AG08396 (cell line): ENCODE measurements around the gene EGFR.

Experiments
- DNase-seq: peaks from one replicate; pipeline ENCODE4 v3.0.0; 2012; ENCODE audit warnings: low spot score, mixed read lengths

The EGFR gene

DNA sequence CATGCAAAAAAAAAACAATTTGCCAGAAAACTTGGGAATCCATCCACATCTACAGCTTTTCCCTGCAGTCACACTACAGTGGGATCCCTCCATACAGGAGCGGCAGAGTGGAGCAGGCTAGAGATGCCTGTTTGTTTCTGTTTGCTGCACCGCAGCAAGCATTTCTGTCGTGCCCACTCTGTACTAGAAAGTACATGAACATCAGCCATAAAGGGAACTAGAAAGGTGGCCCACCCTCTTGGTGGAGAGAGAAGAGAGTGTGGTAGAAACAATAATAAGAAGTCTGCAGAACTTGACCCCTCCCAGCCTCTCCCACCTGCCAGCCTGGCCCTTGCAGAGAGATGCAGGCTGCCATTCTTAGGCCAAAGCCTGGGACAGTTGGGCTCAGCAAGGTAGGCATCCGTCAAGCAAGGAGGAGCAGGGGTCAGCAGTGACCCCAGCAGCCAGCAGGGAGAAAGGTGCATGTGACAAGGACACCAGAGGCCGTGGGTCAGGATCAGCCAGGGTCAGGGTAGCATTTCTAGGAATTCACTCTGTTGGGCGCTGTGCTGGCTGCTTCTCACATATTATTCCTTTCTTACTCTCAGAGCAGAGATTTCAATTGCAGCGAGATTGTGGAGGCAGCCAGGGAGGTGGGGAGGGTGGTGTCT lies 171.8 kb downstream of the EGFR start:
- DNase-seq, result no peak

DNA sequence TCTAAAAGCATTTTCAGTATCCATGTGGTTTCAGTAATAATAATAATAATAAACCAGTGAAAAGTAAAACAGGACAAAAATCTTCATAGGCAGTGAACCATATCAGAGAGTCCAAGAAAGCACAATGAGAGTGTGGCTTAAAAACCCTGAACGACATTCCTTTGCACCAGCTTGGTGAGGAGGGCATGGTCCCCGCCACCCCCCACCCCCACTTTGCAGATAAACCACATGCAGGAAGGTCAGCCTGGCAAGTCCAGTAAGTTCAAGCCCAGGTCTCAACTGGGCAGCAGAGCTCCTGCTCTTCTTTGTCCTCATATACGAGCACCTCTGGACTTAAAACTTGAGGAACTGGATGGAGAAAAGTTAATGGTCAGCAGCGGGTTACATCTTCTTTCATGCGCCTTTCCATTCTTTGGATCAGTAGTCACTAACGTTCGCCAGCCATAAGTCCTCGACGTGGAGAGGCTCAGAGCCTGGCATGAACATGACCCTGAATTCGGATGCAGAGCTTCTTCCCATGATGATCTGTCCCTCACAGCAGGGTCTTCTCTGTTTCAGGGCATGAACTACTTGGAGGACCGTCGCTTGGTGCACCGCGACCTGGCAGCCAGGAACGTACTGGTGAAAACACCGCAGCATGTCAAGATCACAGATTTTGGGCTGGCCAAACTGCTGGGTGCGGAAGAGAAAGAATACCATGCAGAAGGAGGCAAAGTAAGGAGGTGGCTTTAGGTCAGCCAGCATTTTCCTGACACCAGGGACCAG lies 172.5 kb downstream of the EGFR start:
- no peak for DNase-seq

DNA sequence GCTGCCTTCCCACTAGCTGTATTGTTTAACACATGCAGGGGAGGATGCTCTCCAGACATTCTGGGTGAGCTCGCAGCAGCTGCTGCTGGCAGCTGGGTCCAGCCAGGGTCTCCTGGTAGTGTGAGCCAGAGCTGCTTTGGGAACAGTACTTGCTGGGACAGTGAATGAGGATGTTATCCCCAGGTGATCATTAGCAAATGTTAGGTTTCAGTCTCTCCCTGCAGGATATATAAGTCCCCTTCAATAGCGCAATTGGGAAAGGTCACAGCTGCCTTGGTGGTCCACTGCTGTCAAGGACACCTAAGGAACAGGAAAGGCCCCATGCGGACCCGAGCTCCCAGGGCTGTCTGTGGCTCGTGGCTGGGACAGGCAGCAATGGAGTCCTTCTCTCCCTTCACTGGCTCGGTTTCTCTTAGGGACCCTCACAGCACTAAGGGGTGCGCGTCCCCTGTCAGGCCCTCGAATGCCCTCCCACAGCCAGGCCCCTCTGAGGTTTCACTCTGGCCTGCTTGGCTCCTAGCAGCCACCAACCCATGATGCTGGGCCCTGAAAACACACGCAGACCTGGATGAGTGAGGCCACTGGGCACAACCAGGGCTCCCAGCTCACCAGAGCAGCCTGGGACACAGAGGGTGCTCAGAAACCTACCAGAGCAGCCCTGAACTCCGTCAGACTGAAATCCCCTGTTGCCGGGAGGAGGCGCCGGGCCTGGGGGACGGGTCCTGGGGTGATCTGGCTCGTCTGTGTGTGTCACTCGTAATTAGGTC lies 173.3 kb downstream of the EGFR start:
- DNase-seq, result no peak

DNA sequence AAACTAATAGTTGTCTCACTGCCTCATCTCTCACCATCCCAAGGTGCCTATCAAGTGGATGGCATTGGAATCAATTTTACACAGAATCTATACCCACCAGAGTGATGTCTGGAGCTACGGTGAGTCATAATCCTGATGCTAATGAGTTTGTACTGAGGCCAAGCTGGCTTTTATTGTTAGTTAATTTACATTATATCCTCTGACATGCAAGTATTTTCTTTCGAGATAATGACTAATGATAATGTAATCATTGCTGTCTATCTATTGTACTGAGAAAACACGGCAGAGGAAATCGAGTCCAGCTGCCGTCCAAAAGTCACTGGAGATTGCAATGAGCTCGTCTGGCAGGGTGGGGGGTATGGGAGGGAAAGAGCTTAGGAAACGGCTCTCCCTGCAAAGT lies 173.9 kb downstream of the EGFR start:
- peak; percentile 31 for DNase-seq

DNA sequence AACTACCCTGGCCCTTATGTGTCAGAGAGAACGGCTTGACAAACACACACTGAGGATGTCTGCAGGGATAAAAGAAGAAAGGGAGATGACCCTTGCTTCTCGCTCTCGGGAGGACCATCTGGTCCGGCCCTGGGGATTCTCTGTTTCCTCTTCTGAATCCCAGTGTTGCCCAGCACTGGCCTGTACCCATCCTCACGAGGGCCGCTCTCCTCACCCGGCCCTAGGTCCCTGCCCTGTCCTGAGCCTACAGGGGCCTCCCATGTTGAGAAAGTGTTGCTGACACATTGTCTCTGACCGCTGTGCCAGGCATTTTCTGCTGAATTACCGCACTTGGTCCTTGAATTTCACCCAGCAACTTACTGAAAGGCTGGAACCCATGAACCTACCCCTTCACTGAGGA lies 174.4 kb downstream of the EGFR start:
- no peak for DNase-seq

DNA sequence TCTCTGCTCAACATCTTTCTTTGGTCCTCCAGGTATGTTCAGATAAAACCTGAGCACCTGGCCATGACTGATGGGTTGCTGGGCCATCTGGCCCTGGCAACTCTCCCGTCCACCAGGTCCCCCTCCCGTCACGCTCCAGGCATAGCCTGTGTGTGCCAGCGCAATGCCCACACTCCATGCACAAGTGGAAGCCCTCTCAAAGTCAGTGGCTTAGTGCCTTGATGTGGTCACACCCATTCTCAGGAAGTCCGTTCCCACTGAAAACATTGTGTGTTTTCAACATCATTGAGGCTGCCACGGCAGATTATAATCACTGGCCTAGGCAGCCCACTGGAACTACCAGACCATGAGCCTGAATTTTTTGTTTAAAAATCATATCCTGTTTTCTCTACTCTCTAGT lies 175.7 kb downstream of the EGFR start:
- no peak for DNase-seq

DNA sequence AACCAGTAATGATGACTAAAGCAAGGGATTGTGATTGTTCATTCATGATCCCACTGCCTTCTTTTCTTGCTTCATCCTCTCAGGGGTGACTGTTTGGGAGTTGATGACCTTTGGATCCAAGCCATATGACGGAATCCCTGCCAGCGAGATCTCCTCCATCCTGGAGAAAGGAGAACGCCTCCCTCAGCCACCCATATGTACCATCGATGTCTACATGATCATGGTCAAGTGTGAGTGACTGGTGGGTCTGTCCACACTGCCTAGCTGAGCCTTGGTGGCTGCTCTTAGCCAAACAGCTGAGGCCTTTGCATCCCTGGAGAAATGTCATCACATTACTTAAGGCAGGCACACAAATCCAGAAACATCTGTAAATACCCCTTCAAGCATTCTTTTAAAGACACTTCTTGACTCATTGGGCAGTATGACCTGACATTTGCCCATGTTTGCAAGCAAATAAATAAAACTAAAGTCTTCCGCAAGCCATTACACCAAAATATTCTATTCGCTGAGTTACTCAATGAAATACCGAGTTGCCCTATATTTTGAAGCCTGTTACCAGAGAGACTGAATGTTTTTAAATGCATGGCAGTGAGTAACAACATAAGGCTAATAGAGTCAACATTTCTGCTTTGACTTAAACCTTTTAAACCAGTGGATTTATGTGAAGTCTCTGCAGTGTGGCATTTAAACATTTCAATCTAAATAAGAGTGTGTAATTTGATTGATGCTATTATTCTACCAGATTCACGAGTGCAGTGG lies 180.0 kb downstream of the EGFR start:
- no peak for DNase-seq

DNA sequence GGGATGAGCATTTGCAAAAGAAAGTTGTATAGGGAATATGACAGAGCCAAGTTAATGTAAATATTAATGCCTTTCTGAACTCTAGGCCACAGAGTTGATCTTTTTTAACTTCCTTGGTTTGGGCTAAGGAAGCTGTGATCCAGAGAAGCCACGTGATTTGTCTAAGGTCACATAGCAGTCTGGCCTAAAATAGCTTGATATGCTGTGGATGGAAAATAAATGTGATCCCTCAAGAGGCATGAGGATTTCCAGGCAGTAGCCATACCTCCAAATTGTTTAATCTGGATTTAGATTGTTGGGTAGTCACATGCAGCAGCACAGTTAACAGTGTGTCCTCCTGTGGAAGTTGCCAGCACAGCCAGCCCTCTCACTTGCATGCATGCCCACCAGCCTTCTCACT lies 180.6 kb downstream of the EGFR start:
- DNase-seq, result no peak

DNA sequence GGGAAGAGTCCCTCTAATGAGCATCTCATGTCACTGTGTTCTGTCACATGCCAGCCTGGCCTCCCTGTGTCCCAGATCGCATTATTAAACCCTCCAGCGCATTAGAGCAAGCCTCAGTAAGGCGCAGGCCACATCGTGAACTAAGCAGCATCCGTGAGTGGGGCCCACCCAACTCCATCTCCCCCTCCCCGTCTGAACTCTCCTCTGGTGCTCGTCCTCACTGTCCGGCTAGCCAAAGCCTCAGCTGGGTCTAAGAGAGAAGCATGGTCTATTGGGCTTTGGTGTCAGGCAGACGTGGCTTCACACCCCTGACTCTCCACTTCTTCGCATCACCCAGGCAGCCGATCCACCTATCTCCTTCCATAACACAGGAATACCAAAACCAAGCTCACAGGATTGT lies 181.6 kb downstream of the EGFR start:
- no peak for DNase-seq

DNA sequence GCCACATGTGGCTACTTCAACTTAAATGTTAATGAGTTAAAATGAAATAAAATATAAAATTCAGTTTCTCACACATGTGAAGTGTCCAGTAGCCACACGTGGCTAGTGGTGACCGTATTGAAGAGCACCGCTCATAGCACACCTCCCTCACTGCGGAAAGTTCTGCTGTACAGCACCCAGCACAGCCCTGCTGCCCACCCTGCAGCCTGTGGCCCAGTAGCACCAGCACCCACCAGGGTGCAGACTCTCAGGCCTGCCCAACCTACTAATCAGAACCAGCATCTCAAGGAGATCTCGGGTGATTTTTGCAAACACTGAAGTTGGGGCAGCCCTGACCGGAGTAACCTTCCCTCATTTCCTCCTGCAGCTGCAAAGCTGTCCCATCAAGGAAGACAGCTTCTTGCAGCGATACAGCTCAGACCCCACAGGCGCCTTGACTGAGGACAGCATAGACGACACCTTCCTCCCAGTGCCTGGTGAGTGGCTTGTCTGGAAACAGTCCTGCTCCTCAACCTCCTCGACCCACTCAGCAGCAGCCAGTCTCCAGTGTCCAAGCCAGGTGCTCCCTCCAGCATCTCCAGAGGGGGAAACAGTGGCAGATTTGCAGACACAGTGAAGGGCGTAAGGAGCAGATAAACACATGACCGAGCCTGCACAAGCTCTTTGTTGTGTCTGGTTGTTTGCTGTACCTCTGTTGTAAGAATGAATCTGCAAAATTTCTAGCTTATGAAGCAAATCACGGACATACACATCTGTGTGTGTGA lies 183.5 kb downstream of the EGFR start:
- DNase-seq, result no peak

DNA sequence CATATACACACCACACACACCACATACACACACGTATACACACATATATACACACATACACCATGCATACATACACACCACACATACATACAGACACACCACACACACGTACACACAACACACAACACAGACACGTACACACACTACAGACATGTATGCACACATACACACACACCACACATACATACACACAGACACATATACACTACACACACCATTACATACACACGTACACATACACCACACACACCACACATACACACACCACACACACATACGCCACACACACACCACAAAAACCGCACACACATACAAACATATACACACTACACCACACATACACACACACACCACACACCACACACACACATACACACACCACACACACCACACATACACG lies 184.5 kb downstream of the EGFR start:
- no peak for DNase-seq

DNA sequence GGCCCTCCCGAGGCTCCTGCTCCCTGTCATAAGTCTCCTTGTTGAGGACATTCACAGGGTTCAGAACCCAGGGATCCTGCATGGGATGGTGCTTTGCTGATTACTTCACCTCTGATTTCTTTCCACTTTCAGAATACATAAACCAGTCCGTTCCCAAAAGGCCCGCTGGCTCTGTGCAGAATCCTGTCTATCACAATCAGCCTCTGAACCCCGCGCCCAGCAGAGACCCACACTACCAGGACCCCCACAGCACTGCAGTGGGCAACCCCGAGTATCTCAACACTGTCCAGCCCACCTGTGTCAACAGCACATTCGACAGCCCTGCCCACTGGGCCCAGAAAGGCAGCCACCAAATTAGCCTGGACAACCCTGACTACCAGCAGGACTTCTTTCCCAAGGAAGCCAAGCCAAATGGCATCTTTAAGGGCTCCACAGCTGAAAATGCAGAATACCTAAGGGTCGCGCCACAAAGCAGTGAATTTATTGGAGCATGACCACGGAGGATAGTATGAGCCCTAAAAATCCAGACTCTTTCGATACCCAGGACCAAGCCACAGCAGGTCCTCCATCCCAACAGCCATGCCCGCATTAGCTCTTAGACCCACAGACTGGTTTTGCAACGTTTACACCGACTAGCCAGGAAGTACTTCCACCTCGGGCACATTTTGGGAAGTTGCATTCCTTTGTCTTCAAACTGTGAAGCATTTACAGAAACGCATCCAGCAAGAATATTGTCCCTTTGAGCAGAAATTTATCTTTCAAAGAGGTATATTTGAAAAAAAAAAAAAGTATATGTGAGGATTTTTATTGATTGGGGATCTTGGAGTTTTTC lies 186.5 kb downstream of the EGFR start:
- DNase-seq, result no peak

DNA sequence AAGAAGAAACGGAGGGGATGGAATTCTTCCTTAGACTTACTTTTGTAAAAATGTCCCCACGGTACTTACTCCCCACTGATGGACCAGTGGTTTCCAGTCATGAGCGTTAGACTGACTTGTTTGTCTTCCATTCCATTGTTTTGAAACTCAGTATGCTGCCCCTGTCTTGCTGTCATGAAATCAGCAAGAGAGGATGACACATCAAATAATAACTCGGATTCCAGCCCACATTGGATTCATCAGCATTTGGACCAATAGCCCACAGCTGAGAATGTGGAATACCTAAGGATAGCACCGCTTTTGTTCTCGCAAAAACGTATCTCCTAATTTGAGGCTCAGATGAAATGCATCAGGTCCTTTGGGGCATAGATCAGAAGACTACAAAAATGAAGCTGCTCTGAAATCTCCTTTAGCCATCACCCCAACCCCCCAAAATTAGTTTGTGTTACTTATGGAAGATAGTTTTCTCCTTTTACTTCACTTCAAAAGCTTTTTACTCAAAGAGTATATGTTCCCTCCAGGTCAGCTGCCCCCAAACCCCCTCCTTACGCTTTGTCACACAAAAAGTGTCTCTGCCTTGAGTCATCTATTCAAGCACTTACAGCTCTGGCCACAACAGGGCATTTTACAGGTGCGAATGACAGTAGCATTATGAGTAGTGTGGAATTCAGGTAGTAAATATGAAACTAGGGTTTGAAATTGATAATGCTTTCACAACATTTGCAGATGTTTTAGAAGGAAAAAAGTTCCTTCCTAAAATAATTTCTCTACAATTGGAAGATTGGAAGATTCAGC lies 187.6 kb downstream of the EGFR start:
- DNase-seq, result no peak

DNA sequence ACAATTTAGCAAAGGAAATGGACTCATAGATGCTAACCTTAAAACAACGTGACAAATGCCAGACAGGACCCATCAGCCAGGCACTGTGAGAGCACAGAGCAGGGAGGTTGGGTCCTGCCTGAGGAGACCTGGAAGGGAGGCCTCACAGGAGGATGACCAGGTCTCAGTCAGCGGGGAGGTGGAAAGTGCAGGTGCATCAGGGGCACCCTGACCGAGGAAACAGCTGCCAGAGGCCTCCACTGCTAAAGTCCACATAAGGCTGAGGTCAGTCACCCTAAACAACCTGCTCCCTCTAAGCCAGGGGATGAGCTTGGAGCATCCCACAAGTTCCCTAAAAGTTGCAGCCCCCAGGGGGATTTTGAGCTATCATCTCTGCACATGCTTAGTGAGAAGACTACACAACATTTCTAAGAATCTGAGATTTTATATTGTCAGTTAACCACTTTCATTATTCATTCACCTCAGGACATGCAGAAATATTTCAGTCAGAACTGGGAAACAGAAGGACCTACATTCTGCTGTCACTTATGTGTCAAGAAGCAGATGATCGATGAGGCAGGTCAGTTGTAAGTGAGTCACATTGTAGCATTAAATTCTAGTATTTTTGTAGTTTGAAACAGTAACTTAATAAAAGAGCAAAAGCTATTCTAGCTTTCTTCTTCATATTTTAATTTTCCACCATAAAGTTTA lies 188.8 kb downstream of the EGFR start:
- DNase-seq, result no peak

DNA sequence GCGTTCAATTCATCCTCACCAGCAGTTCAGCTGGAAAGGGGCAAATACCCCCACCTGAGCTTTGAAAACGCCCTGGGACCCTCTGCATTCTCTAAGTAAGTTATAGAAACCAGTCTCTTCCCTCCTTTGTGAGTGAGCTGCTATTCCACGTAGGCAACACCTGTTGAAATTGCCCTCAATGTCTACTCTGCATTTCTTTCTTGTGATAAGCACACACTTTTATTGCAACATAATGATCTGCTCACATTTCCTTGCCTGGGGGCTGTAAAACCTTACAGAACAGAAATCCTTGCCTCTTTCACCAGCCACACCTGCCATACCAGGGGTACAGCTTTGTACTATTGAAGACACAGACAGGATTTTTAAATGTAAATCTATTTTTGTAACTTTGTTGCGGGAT lies 190.5 kb downstream of the EGFR start:
- DNase-seq, result no peak

DNA sequence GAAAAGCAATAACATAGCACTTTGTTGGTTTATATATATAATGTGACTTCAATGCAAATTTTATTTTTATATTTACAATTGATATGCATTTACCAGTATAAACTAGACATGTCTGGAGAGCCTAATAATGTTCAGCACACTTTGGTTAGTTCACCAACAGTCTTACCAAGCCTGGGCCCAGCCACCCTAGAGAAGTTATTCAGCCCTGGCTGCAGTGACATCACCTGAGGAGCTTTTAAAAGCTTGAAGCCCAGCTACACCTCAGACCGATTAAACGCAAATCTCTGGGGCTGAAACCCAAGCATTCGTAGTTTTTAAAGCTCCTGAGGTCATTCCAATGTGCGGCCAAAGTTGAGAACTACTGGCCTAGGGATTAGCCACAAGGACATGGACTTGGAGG lies 191.4 kb downstream of the EGFR start:
- DNase-seq, result no peak

DNA sequence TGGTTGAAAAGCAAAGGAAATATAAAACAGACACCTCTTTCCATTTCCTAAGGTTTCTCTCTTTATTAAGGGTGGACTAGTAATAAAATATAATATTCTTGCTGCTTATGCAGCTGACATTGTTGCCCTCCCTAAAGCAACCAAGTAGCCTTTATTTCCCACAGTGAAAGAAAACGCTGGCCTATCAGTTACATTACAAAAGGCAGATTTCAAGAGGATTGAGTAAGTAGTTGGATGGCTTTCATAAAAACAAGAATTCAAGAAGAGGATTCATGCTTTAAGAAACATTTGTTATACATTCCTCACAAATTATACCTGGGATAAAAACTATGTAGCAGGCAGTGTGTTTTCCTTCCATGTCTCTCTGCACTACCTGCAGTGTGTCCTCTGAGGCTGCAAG lies 191.9 kb downstream of the EGFR start:
- no peak for DNase-seq

DNA sequence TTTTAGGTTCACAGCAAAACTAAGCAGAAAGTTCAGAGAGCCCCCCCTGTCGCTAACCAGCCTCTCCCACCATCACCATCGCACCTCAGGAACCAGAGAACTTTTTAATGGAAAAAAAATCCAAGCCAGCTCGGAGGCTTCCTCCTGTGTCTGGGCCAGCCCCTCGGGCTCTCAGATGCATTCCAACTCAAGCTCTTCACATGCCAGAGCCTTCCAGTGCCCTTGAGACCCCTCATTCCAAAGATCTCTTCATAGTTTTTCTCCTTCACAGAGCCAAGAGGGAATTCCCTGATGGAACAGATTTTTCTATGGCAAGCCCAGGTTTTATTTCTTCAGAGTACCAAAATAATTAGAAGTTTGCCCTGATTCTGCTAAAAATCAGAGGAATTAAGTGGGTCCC lies 192.9 kb downstream of the EGFR start:
- no peak for DNase-seq

DNA sequence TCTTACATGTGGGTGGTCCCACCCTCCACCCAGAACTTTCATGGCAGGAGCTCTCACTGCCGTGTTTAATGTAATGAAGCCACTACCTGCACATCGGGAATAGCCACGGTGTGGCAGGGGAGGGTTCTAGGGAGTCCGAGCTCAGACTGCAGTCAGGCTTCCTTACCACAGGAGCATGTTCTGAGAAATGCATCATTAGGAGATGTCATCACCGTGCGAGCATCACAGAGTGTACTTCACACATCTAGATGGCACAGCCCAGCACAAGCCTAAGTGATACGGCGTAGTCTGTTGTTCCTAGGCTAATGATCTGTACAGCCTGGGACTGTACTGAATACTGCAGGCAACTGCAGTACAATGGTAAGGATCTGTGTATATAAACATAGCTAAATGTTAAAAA lies 193.4 kb downstream of the EGFR start:
- DNase-seq, result no peak
